NK-92 treated with Interleukin-12 subunit alpha and Interleukin-12 subunit beta, amount 100 ng/mL, for 24 hours (cell line): Measurements from ENCODE around the gene UGT1A4.

Source experiments
- DNase-seq: peaks from one replicate; lab custom pipeline; 2025; lab: John Stamatoyannopoulos, UW

Gene UGT1A4

DNA sequence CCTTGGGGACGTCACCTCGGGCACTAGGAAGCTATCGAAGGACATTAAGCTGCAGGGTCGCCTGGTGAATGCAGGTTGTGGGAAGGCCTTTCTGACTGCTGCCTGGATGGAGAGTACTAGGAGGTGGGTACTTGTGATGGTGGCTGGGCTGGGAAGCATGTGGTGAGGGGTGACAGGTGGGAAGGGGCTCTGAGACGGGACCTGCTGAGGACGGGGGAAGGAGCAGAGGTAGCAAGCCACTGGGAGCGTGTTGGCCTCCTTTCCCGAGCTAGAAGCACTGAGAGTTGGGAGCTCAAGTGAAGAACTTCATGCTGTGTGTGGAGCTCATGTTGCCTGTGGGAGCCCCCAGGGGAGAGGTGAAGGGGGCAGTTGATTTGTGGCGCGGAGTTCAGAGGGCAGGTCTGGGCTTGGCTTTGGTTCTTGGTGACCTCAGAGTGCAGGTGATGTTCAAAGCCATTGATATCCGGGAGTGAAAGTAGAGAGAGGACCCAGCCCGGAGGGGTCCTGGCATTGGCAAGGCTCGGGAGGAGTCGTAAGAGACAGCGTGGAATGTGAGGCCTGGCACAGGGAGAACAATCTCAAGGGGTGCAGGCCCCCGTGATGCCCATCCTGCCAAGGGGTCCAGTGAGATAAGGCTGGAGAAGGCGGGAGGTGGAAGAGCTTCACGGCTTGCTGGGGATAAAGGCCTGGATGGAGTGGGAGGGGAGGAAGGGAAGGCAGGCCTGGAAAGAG lies 72.8 kb downstream of the UGT1A4 start:
- no peak for DNase-seq

DNA sequence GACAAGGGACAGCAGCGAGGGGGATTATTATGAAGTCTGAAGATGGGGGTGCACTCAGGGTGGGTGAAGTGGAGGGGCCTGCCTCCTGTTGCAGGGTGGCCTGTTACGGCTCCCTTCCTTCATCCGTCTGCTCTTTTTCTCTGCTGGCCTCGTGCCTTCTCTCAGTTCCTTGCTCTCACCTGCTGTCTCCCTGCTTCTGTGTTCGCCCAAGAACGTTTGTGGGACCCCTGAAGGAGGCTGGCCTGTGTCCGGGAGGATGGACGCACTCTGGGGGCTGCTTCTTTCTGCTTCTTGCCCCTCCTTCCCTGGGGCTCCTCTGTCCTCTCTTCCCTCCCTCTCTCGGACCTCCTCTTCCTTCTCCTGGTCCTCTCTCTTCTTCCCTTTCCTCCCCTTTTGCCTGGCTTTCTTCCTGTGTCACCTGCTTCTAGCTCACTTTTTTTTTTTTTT lies 73.4 kb downstream of the UGT1A4 start:
- no peak for DNase-seq

GRCh38 chr2:233792720-233793119 lies 74.2 kb downstream of the UGT1A4 start:
- DNase-seq, result no peak

- DNase-seq, result no peak
These were observed 75.1 kb downstream of the UGT1A4 start for GRCh38 chr2:233793465-233794127.

GRCh38 chr2:233794128-233794658 lies 75.7 kb downstream of the UGT1A4 start:
- DNase-seq, result no peak

DNA sequence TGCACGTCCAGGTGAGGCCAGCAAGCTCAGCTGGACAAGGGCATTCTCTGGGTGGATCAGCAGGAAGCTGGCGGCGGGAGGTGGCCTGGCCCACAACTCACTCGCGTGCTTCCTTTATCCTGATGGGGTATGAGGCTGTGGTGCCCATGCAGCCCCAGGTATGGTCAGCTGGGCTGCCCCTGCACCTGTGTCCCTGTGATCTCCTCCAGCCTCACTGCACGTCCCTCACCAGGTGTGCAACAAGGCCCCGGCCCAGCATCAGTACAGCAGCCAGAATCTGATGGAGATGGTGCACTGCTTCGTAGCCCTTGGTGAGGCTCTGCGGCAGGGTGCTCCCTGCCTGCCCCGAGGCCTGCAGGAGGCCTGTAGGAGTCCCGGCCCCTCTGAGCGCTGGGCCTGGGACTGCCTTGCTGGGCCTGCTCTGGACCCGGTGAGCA lies 77.2 kb downstream of the UGT1A4 start:
- DNase-seq, result no peak

GRCh38 chr2:233796254-233796653 lies 77.7 kb downstream of the UGT1A4 start:
- no peak for DNase-seq

DNA sequence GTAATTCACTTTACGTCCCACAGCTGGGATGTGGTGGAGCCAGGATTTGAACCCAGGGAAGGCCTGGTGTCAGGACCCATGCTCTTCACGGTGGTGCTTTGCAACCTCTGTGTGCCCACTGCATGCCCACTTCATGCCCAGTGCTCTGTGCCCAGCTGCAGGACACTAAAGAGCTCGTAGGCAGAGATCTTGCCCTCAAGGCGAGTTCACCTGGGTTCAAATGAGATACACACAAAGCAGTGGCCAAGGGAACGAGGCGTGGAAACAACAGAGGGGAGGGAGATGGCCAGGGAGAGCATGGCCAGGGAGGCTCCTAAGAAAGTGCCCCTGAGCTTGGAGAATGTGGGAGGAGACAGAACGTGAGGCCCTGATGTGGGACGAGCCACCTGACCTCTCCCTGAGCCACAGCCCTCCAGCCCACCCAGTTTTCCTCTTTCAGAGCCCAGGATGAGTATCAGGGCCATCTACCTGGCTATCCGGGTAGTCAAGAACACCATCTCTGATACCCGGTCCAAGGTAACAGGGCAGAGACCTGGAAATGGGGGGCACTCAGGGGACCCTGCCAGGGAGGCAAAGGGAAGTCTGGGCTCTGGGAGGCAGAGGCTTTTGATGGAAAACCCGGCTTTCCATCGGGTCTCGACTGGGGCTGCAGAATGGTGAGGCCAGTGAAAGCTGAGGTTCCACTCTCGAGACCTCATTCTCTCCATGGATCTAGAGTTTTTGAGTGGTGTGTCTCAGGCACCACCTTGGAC lies 80.0 kb downstream of the UGT1A4 start:
- no peak for DNase-seq

- no peak for DNase-seq
These were observed 80.6 kb downstream of the UGT1A4 start for GRCh38 chr2:233799087-233799665.

DNA sequence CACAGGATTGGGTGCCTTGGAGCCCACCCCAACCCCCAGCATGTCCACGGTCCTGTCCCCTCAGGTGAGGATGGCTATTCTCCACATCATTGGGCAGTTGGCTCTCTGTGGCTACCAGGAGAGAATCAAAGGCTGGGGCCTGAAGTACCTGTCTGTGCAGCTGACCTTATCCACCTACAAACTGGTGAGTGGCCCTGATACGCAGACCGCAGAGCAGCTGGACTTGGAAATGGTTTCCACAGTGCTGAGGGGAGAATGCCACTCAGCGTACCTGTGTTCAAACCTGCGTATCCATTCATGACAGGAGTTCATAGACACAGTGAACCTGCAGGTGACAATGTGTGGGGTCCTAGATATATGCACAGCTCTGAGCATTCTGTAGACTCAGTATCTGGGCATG lies 81.2 kb downstream of the UGT1A4 start:
- no peak for DNase-seq

- DNase-seq, result no peak
These were observed 81.7 kb downstream of the UGT1A4 start for GRCh38 chr2:233800208-233800607.

DNA sequence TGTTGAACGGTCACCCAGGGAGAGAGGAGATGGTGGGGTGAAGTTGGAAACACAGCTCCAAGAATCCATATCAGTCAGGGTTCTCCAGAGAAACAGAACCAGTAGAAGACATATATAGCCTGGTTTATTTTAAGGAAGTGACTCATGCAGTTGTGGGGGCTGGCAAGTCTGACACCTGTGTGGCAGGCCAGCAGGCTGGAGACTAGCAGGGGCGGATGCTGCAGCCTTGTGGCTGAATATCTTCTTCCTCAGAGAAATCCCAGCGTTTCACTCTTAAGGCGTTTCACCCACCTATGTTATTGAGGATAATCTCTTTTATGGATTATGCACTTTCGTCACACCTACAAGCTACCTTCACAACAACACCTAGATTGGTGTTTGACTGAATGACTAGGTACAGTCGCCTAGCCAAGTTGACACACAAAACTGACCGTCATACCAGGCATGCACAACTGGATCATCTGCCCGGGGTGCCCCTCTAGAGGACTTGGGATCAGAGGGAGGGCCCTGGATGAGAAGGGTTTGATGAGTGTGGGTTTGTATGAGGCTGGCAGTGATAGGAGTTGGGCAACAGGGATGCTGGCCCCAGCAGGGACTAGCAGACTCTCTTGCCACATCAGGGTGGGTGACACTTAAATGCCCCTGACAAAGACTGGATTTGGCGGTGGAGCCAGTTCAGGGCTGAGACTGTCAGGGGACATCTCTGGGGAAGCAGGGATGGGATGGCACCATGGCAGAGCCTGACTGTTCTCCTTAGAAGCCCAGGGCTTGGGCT lies 83.0 kb downstream of the UGT1A4 start:
- DNase-seq, result peak; percentile 68

DNA sequence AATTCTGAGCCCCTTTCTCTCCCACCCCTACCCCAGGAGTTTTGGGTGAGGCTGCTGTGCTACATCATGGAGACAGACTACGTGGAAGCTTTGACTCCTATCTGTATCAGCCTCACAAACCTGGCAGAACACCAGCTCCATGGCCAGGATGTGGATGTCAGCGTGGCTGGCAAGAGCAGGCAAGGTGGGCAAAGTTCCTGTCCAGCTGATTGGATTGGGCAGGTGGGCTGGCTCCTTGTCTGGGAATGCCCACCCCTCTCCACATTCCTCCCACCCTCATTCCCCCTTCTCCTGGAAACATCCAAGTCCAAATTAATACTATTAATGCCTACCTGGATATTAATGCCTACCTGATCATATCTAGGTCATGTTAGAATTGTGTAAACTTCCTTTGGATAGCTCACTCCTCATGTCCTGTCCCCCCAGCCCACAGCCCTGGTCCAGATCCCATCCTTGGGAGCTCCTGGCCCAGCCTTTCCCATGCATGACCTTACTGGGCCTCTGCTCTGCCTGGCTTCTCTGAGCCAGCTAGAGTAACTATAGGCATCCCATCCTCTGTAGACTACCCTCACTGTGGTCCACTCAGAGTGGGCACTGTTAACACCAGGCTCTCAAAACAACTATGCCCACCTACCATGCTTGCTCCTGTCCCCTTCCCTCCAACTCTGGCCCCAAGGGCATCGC lies 83.7 kb downstream of the UGT1A4 start:
- no peak for DNase-seq

DNA sequence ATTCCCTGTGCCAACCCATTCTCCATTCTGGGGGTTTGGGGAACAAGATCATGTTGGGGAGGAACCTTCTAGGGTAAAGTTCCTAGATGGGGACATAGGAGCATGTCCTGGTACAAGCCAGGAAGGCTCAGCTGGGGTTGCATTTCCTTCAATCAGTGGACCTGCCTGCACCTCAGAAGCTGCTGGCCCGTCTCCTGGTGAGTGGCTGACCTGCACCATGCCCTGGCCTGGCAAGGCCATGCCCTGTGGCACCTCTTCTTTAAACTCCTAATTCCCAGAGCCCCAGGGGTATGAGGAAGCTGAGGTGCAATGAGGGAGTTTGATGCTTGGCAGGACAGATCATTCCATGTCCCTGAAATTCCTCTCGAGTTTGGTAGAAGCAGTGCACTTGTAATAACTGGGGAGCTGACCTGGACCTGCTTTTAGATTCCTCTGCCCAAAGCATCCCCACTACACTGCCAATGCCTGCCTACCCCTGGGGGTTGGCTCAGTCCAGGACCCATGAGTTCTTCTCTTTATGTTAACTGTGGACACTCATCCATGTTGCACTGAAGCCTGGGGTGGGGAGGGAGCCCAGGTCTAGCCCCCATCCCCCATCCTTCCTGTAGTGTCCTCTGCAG lies 84.9 kb downstream of the UGT1A4 start:
- DNase-seq, result no peak

DNA sequence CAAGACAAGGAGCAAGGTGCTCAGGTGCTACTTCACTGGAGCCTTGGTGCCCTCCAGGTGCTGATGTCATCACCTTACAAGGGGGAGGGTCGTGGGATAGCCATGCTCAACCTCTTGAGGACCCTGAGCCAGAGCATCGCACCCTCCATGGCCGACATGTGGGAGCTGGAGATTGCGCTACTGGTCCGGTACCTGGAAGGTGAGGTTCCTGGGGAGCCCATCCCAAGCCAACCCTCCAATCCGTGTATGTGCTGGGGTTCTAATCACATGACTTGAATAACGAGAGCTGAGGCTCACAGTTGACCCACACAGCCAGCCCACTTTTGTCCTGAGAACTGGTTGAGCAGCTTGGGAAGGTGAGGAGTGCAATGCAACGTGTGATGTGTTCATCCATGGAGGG lies 85.5 kb downstream of the UGT1A4 start:
- no peak for DNase-seq

GRCh38 chr2:233807215-233807865 lies 88.8 kb downstream of the UGT1A4 start:
- no peak for DNase-seq

DNA sequence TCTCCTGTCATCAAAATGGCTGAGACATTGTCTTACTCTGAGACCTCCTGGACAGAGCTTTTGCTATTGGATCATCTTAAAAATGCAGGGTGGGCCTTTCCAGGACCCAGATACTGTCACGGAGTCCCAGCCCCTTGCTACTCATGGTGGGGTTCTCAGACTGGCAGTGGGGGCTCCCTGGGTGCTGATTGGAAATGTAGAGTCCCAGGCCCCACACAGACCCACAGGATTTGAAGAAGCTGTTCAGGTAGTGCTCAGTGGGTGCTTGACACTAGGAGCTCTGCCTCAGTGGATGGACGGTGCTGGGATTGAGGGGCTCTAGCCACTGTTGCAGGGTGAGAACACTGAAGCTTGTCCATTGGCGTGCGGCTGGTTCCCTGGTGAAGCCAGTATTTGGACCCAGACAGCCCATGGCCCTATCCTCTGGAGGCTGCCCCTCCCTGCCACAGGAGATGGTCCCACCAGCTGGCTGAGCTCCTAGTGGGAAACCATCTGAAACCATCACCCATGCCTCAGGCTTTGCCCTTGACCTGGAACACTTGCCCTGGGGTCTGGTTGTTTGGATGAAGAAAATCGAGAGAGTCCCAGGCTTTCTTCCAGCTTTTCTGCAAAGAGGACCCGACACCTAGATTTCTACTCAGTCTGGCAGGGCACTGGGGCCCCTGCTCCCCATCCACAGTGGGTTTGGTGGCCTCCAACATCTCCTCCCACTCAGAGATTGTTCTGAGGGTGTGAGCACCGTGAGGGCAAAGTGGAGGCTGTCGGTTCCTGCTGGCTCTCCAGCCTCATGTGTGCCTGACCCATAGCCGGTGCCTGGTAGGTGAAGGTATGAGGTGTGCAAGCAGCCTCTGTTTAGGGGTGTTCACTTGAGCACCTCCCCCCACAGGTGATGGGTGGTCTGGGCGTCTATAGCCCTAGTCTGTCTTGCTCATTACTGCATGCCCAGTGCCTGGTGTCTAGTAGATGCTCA lies 89.7 kb downstream of the UGT1A4 start:
- no peak for DNase-seq

DNA sequence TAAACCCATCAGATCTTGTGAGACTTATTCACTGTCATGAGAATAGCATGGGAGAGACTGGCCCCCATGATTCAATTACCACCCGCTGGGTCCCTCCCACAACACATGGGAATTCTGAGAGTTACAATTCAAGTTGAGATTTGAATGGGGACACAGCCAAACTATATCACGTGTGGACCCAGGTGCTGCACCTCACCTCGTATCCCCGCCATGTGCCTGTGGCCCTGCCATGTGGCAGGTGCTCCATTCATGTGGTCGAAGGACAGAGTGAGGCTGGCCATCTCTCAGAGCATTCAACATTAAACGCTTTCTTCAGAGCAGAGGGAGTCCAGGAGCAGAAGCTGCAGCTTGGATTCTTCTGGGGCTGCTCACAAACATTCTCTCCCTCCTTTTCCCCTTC lies 91.8 kb downstream of the UGT1A4 start:
- no peak for DNase-seq

DNA sequence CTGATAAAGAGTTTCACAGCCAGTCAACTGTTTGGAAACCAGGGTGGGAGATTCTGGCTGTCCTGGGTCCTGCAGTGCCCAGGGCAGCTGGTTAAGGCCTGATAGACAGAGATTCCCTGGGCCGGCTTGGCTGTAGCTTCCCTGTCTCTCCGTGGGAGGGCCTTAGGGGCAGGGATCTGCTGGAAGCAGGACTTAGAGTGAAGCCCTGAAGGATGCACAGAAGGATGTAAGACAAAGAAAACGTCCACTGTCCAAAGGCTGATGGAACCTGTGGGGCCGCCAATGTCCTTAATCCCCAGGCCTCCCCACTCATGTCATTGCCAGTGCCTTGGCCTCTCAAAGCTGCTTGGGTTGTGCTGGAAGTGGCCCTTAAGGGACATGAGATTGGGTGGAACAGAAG lies 92.6 kb downstream of the UGT1A4 start:
- DNase-seq, result no peak
